Trophoblast cell (in vitro differentiated cells and primary cell): ENCODE measurements around the gene OXT.

ENCODE experiments used
- DNase-seq, 2 donors: peaks; one replicate each; pipeline ENCODE4 v3.0.0-alpha.2; 2016
- H2AFZ ChIP-seq: 2 replicates; pipeline ENCODE4 v1.6.1; 2013; ENCODE audit warnings: low read length, moderate library complexity, mild to moderate bottlenecking; ENCODE audit not compliant: insufficient read depth, poor library complexity
- H2AK5ac ChIP-seq: 2 replicates; pipeline ENCODE4 v1.6.1; 2013; ENCODE audit warnings: mild to moderate bottlenecking, low read length
- H2BK120ac ChIP-seq: 2 replicates; pipeline ENCODE4 v1.6.1; 2013; ENCODE audit warnings: low read length, mild to moderate bottlenecking, moderate library complexity; ENCODE audit not compliant: insufficient read depth, poor library complexity
- H2BK12ac ChIP-seq: 2 replicates; pipeline ENCODE4 v1.6.1; 2013; ENCODE audit warnings: mild to moderate bottlenecking, low read length, moderate library complexity
- H2BK5ac ChIP-seq: 2 replicates; pipeline ENCODE4 v1.6.1; 2013; ENCODE audit warnings: low read length, low read depth, moderate library complexity, mild to moderate bottlenecking; ENCODE audit not compliant: poor library complexity
- H3K14ac ChIP-seq: 2 replicates; pipeline ENCODE4 v1.6.1; 2013; ENCODE audit warnings: mild to moderate bottlenecking, low read length
- H3K18ac ChIP-seq: 2 replicates; pipeline ENCODE4 v1.6.1; 2013; ENCODE audit warnings: mild to moderate bottlenecking, low read length
- H3K23ac ChIP-seq: 2 replicates; pipeline ENCODE4 v1.6.1; 2013; ENCODE audit warnings: low read length
- H3K27ac ChIP-seq: 2 replicates; pipeline ENCODE4 v1.5.1; 2013; ENCODE audit warnings: low read depth, mild to moderate bottlenecking, inconsistent platforms, low read length, moderate library complexity
- H3K27me3 ChIP-seq: 2 replicates; pipeline ENCODE4 v1.6.1; 2013; ENCODE audit warnings: inconsistent platforms, mild to moderate bottlenecking, low read length, moderate library complexity; ENCODE audit not compliant: insufficient read depth
- H3K36me3 ChIP-seq, 2 experiments: 1 replicate in 1 of 2; 2 replicates in 1 of 2; pipeline ENCODE4 v1.6.1; 2013; ENCODE audit warnings: low read length in 2 of 2, mild to moderate bottlenecking in 2 of 2, moderate library complexity in 1 of 2; ENCODE audit not compliant: insufficient read depth in 2 of 2, control insufficient read depth in 1 of 2
- H3K4ac ChIP-seq: 2 replicates; pipeline ENCODE4 v1.6.1; 2013; ENCODE audit warnings: low read depth, mild to moderate bottlenecking, low read length, moderate library complexity
- H3K4me1 ChIP-seq, 2 experiments: 1 replicate in 1 of 2; 2 replicates in 1 of 2; pipeline ENCODE4 v1.6.1; 2013; ENCODE audit warnings: low read length in 2 of 2, mild to moderate bottlenecking in 2 of 2, moderate library complexity in 1 of 2; ENCODE audit not compliant: insufficient read depth in 2 of 2, control insufficient read depth in 1 of 2
- H3K4me2 ChIP-seq: 2 replicates; pipeline ENCODE4 v1.6.1; 2013; ENCODE audit warnings: inconsistent platforms, mild to moderate bottlenecking, low read length, moderate library complexity
- H3K4me3 ChIP-seq: 2 replicates; pipeline ENCODE4 v1.5.1; 2013; ENCODE audit warnings: mild to moderate bottlenecking, low read depth, low read length, inconsistent platforms
- H3K79me1 ChIP-seq: one replicate; pipeline ENCODE4 v1.6.1; 2013; ENCODE audit warnings: low read length
- H3K79me2 ChIP-seq: 2 replicates; pipeline ENCODE4 v1.6.1; 2013; ENCODE audit warnings: low read length, mild to moderate bottlenecking; ENCODE audit not compliant: control insufficient read depth, insufficient read depth, poor library complexity
- H3K9ac ChIP-seq: 2 replicates; pipeline ENCODE4 v1.6.1; 2013; ENCODE audit warnings: mild to moderate bottlenecking, low read length
- H3K9me3 ChIP-seq: 2 replicates; pipeline ENCODE4 v1.6.1; 2013; ENCODE audit warnings: low read depth, mild to moderate bottlenecking, control low read depth, inconsistent platforms, low read length; ENCODE audit not compliant: insufficient read depth
- H4K12ac ChIP-seq: 2 replicates; pipeline ENCODE4 v1.6.1; 2013; ENCODE audit warnings: low read depth, mild to moderate bottlenecking, low read length, moderate library complexity
- H4K8ac ChIP-seq: 2 replicates; pipeline ENCODE4 v1.6.1; 2013; ENCODE audit warnings: low read depth, mild to moderate bottlenecking, low read length, moderate library complexity
- H4K91ac ChIP-seq: one replicate; pipeline ENCODE4 v1.6.1; 2013; ENCODE audit warnings: low read depth, mild to moderate bottlenecking, low read length, moderate library complexity
- WGBS: extraction: QIAGEN DNeasy Blood & Tissue Kit; methylation state at CpG from one replicate; pipeline ENCODE4 v1.1.7; 2013; ENCODE audit warnings: missing lambda C conversion rate; ENCODE audit not compliant: insufficient read length, insufficient coverage; ENCODE audit errors: extremely low coverage; 5-methylcytosine and 5-hydroxymethylcytosine counted together

OXT gene

DNA sequence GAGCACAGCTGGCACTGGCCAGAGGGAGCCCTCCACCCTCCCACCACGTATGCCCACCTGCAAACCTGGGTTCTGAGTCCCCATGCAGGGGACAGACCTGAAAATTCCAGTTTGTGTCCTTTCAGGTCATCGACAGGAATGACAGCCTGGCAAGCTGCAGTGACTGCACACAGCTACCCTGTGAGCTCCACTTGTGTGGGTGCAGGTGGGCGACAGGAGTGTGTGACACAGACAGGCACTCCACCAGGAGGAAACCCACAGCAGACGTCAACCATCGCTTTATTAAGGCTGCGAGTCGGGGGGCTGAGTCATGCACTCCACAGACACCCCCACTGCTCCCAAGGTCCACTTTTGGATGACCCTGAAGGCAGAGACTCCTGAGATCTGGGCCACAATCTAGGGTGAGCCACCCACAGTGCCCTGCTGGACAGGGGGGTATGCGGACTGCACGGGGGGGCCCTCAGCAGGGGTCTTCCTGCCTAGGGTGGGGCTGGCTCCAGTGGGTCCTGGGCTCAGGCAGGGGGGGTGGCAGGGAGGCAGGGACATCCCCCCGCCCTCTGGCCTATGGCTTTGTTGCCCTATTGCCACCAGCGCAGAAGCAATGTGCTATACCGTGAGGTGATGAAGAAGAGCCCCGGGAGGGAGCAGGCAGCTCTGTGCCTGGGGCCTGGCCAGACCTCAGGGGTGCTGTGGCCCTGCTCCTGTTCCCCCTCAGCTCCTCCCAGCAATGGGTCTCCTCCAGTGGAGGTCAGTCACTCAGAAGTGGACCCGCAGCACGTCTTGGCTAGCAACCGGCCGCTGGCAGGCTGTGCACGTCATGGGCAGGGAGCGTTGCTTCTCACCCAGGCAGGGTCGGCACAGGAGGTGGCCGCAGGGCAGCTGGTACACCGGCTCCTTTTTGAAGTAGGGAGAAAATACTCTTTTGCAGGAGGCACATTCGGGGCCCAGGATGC, 38.2 kb downstream of the OXT start:
- no CpG with 5 or more reads among the region's 23 CpGs for WGBS
- no peaks in the 10 kb centered on the region for H3K4me1 ChIP-seq
- no peak overlapping the region for H2AK5ac ChIP-seq

DNA sequence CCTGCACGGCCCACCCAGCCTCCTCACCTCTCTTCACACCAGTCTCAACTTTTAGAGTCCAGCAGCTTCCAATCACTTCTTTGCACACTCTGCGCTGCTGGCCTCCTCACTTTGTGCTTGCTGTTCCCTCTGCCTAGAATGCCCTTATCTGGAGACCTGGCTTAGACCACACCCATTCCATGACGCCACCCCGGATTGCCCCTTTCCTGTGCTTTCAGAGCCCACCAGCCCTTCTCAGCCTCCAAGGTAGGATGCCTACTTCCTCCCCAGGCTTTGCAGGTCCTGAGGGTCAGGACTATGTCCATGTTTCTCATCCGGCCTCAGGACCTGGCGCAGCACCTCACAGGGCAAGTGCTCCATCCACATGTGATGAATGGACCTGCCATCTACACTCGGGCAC, 40.1 kb downstream of the OXT start:
- Histone ChIP-seq H3K9me3 (no peaks in the 10 kb centered on the region), H3K27ac (no peak overlapping the region), H2BK5ac (no peak overlapping the region), H3K4me3 (no peak overlapping the region), H3K14ac (no peak overlapping the region), H3K9ac (no peak overlapping the region), H3K4ac (no peak overlapping the region), H2AFZ (no peak overlapping the region), H2BK12ac (no peak overlapping the region), H3K79me2 (no peaks in the 10 kb centered on the region), H3K4me2 (no peak overlapping the region), H4K91ac (no peak overlapping the region), H3K4me1 (no peaks in the 10 kb centered on the region), H4K8ac (no peak overlapping the region), H3K36me3 (peaks cover 12 to 19% of the 10 kb centered on the region in 2 experiments), H2BK120ac (no peak overlapping the region), H3K23ac (no peak overlapping the region), H3K18ac (no peak overlapping the region), H3K79me1 (no peaks in the 10 kb centered on the region), H4K12ac (no peak overlapping the region), H2AK5ac (no peak overlapping the region), H3K27me3 (no peaks in the 10 kb centered on the region)
- DNase-seq = no peak
- no CpG with 5 or more reads among the region's 7 CpGs for WGBS

More for the DNA sequence above, 38.2 kb downstream of the OXT start:
- no peak overlapping the region for H2AFZ ChIP-seq
- H4K12ac ChIP-seq = no peak overlapping the region
- no peak overlapping the region for H3K9ac ChIP-seq
- no peak overlapping the region for H3K4me3 ChIP-seq
- no peak overlapping the region for H2BK120ac ChIP-seq
- H3K14ac ChIP-seq = no peak overlapping the region
- H2BK5ac ChIP-seq = no peak overlapping the region
- no peak overlapping the region for H3K18ac ChIP-seq
- H3K9me3 ChIP-seq = no peaks in the 10 kb centered on the region
- H3K27ac ChIP-seq = no peak overlapping the region
- no peaks in the 10 kb centered on the region for H3K79me2 ChIP-seq
- no peak overlapping the region for H3K23ac ChIP-seq
- no peak overlapping the region for H4K8ac ChIP-seq
- no peak for DNase-seq
- H4K91ac ChIP-seq = no peak overlapping the region
- H3K36me3 ChIP-seq = peaks cover 12 to 21% of the 10 kb centered on the region in 2 experiments
- H3K4me2 ChIP-seq = no peak overlapping the region
- H3K4ac ChIP-seq = no peak overlapping the region
- no peak overlapping the region for H2BK12ac ChIP-seq
- H3K79me1 ChIP-seq = no peaks in the 10 kb centered on the region
- H3K27me3 ChIP-seq = no peaks in the 10 kb centered on the region

DNA sequence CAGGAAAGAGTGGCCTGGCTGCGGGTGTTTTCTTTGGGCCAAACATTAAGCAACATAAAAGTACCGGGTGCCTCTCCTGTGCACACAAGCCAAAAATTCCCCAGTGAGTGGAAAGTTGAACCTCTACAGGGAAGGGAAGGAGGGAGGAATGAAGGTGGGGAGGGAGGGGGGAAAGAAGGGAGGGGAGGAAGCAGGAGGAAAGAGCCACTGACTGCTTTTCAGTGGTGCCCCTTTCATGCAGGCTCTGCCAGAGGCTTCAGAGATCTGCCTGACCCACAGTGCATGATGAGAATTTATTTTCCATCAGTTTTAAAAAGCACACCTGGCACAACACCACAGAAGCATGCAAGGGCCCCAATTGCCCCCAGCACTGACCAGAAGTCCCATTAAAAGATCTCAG, 40.6 kb downstream of the OXT start:
- H3K9me3 ChIP-seq = no peaks in the 10 kb centered on the region
- no peak overlapping the region for H2BK5ac ChIP-seq
- no peak for DNase-seq
- H3K4me1 ChIP-seq = no peaks in the 10 kb centered on the region
- peaks cover 12 to 14% of the 10 kb centered on the region in 2 experiments for H3K36me3 ChIP-seq
- no peak overlapping the region for H2AK5ac ChIP-seq
- no peak overlapping the region for H2BK120ac ChIP-seq
- H3K4me3 ChIP-seq = no peak overlapping the region
- WGBS = no CpG with 5 or more reads among the region's 2 CpGs
- H2AFZ ChIP-seq = no peak overlapping the region
- H3K4ac ChIP-seq = no peak overlapping the region
- no peak overlapping the region for H3K23ac ChIP-seq
- no peaks in the 10 kb centered on the region for H3K79me2 ChIP-seq
- no peak overlapping the region for H4K8ac ChIP-seq
- H2BK12ac ChIP-seq = no peak overlapping the region
- no peak overlapping the region for H3K18ac ChIP-seq
- no peak overlapping the region for H4K12ac ChIP-seq
- H3K27me3 ChIP-seq = no peaks in the 10 kb centered on the region
- no peaks in the 10 kb centered on the region for H3K79me1 ChIP-seq
- H3K9ac ChIP-seq = no peak overlapping the region
- H3K27ac ChIP-seq = no peak overlapping the region
- no peak overlapping the region for H3K14ac ChIP-seq
- H3K4me2 ChIP-seq = no peak overlapping the region
- no peak overlapping the region for H4K91ac ChIP-seq

DNA sequence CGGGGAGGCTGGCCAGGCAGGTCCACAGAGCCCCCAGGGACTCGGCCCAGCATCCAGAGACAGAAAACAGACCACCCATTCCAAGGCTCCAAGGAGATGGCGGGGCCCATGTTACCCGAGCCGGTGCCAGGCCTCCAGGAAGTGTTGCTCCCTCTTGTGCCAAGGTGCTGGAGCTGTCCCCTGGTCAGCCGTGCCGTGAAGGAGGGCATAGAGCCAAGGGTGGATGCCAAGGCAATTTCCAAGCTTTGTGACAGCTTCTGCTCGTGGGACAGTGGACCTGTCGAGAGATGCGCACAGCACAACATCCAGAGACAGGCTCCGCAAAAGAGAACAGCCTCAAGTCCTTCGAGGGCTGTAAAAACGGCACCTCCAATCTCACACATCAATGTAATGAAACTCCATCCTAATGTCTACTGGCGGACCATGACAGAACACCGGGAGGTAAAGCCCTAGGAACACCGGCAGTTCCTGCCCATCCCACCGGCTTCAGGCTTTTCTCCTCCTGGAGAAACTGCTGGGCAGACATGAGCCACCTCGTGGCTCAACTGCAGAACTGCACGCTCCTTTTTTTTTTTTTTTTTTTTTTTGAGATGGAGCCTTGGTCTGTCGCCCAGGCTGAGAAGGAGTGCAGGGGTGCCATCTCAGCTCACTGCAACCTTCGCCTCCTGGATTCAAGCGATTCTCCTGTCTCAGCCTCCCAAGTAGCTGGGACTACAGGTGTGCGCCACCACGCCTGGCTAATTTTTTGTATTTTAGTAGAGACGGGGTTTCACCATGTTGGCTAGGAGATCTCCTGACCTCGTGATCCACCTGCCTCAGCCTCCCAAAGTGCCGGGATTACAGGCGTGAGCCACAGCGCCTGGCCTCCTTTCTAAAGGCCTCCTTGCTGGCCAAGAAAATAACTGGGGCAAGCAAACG, 44.0 kb downstream of the OXT start:
- Histone ChIP-seq H2BK12ac (no peak overlapping the region), H4K91ac (no peak overlapping the region), H3K18ac (no peak overlapping the region), H2AFZ (no peak overlapping the region), H3K27ac (no peak overlapping the region), H2BK5ac (no peak overlapping the region), H3K9me3 (no peaks in the 10 kb centered on the region), H2AK5ac (no peak overlapping the region), H4K8ac (no peak overlapping the region), H3K27me3 (no peaks in the 10 kb centered on the region), H3K79me2 (no peaks in the 10 kb centered on the region), H3K4ac (no peak overlapping the region), H3K4me2 (no peak overlapping the region), H3K23ac (no peak overlapping the region), H3K4me1 (no peaks in the 10 kb centered on the region), H3K14ac (no peak overlapping the region), H3K4me3 (no peak overlapping the region), H3K79me1 (no peaks in the 10 kb centered on the region), H2BK120ac (no peak overlapping the region), H4K12ac (no peak overlapping the region), H3K9ac (no peak overlapping the region), H3K36me3 (peaks cover 0 to 2% of the 10 kb centered on the region in 2 experiments)
- WGBS = no CpG with 5 or more reads among the region's 30 CpGs
- DNase-seq = peak; percentile 22 to 83
